Liver (tissue), 9 donors: Measurements from ENCODE around the gene PDGFD. TPM values are rescaled to one million over a fixed set of nuclear protein-coding genes. Genes with fewer than 3 reads are reported as not detected.

Experiments
- DNase-seq: peaks from one replicate; pipeline ENCODE4 v3.0.0-alpha.2; 2017; ENCODE audit warnings: low spot score
- H3K27ac ChIP-seq, 2 donors: one replicate each; pipeline ENCODE4 v1.7.0; 2013; ENCODE audit warnings: inconsistent platforms in 2 of 2, low read length in 2 of 2, control low read depth in 1 of 2, low read depth in 1 of 2, mild to moderate bottlenecking in 1 of 2
- H3K27me3 ChIP-seq, 4 donors: one replicate each; pipeline versions ENCODE4 v1.6.1 to v1.7.0; 2013; ENCODE audit warnings: low read length in 3 of 4, inconsistent platforms in 1 of 4, mild to moderate bottlenecking in 1 of 4, moderate library complexity in 1 of 4; ENCODE audit not compliant: control insufficient read depth in 4 of 4, insufficient read depth in 4 of 4
- H3K36me3 ChIP-seq, 4 donors: one replicate each; pipeline versions ENCODE4 v1.6.1 to v1.7.0; 2013; ENCODE audit warnings: low read length in 3 of 4, mild to moderate bottlenecking in 3 of 4, low read depth in 1 of 4, moderate library complexity in 1 of 4; ENCODE audit not compliant: control insufficient read depth in 4 of 4, insufficient read depth in 3 of 4
- H3K4me1 ChIP-seq, 4 donors: one replicate each; pipeline versions ENCODE4 v1.6.1 to v1.7.0; 2013; ENCODE audit warnings: low read length in 3 of 4, mild to moderate bottlenecking in 3 of 4, moderate library complexity in 1 of 4; ENCODE audit not compliant: control insufficient read depth in 4 of 4, insufficient read depth in 4 of 4
- H3K4me3 ChIP-seq, 3 donors: one replicate each; pipeline versions ENCODE4 v1.6.1 to v1.7.0; 2013; ENCODE audit warnings: low read length in 3 of 3, control low read depth in 1 of 3, low read depth in 1 of 3, mild to moderate bottlenecking in 1 of 3
- H3K9ac ChIP-seq, 2 donors: one replicate each; pipeline ENCODE4 v1.7.0; 2013; ENCODE audit warnings: low read length in 2 of 2, mild to moderate bottlenecking in 2 of 2, moderate library complexity in 2 of 2, control low read depth in 1 of 2, low read depth in 1 of 2
- H3K9me3 ChIP-seq, 4 donors: one replicate each; pipeline versions ENCODE4 v1.6.1 to v1.7.0; 2013; ENCODE audit warnings: low read length in 3 of 4; ENCODE audit not compliant: control insufficient read depth in 4 of 4
- ATF3 ChIP-seq: IDR thresholded peaks from 2 replicates; pipeline ENCODE4 v1.6.1; 2016; ENCODE audit warnings: antibody characterized with exemption
- CTCF ChIP-seq: fragments of 150-350 bp; IDR thresholded peaks from 2 replicates; pipeline ENCODE4 v1.5.1; 2017; ENCODE audit warnings: improper control_type of control experiment, low read depth, low read length; ENCODE audit not compliant: missing input control
- EGR1 ChIP-seq, 2 donors: IDR thresholded peaks; 2 replicates each; pipeline ENCODE4 v1.6.1; 2016 to 2018; ENCODE audit warnings: antibody characterized with exemption in 2 of 2, low read depth in 2 of 2
- FOXA1 ChIP-seq: IDR thresholded peaks from 2 replicates; pipeline ENCODE4 v1.6.1; 2016; ENCODE audit warnings: antibody characterized with exemption
- FOXA2 ChIP-seq: IDR thresholded peaks from 2 replicates; pipeline ENCODE4 v1.6.1; 2016; ENCODE audit warnings: antibody characterized with exemption
- GABPA ChIP-seq, 2 donors: IDR thresholded peaks in 1 of 2; conservative IDR thresholded peaks in 1 of 2; 2 replicates each; pipeline ENCODE4 v1.6.1; 2016; ENCODE audit warnings: antibody characterized with exemption in 2 of 2, mild to moderate bottlenecking in 1 of 2, moderate library complexity in 1 of 2
- HNF4A ChIP-seq, 2 donors: conservative IDR thresholded peaks; 2 replicates each; pipeline ENCODE4 v1.6.1; 2016; ENCODE audit warnings: antibody characterized with exemption in 2 of 2, mild to moderate bottlenecking in 2 of 2
- HNF4G ChIP-seq: IDR thresholded peaks from 2 replicates; pipeline ENCODE4 v1.6.1; 2016; ENCODE audit warnings: antibody characterized with exemption
- JUND ChIP-seq, 2 donors: IDR thresholded peaks; 2 replicates each; pipeline ENCODE4 v1.6.1; 2016; ENCODE audit warnings: antibody characterized with exemption in 2 of 2
- NR2F2 ChIP-seq: IDR thresholded peaks from 2 replicates; pipeline ENCODE4 v1.6.1; 2016; ENCODE audit warnings: antibody characterized with exemption
- RAD21 ChIP-seq, 2 donors: IDR thresholded peaks; 2 replicates each; pipeline ENCODE4 v1.6.1; 2016; ENCODE audit warnings: antibody characterized with exemption in 2 of 2, mild to moderate bottlenecking in 2 of 2
- REST ChIP-seq: IDR thresholded peaks from 2 replicates; pipeline ENCODE4 v1.6.1; 2016; ENCODE audit warnings: antibody characterized with exemption, mild to moderate bottlenecking
- RXRA ChIP-seq, 2 donors: IDR thresholded peaks; 2 replicates each; pipeline ENCODE4 v1.6.1; 2017 to 2018; ENCODE audit warnings: antibody characterized with exemption in 2 of 2, mild to moderate bottlenecking in 1 of 2
- SP1 ChIP-seq: IDR thresholded peaks from 2 replicates; pipeline ENCODE4 v1.6.1; 2018; ENCODE audit warnings: antibody characterized with exemption, mild to moderate bottlenecking
- TAF1 ChIP-seq: conservative IDR thresholded peaks from 2 replicates; pipeline ENCODE4 v1.6.1; 2016; ENCODE audit warnings: antibody characterized with exemption, mild to moderate bottlenecking
- YY1 ChIP-seq: IDR thresholded peaks from 2 replicates; pipeline ENCODE4 v1.6.1; 2016; ENCODE audit warnings: antibody characterized with exemption, mild to moderate bottlenecking
- WGBS: extraction: QIAGEN DNeasy Blood & Tissue Kit; methylation state at CpG from one replicate; pipeline ENCODE4 v1.1.7; 2013; 5-methylcytosine and 5-hydroxymethylcytosine counted together
- polyA plus RNA-seq, 2 donors: library from polyadenylated mRNA; stranded (reverse) in 1 of 2; unstranded in 1 of 2; fragments of 200-250 nt in 1 of 2; fragments of >200 nt in 1 of 2; fragmentation: Nextera tagmentation in 1 of 2; extraction: Ambion mirVana in 1 of 2; gene quantifications; one replicate each; pipeline versions ENCODE4 v1.2.1 to v1.2.3, GENCODE V29; 2013 to 2015
- total RNA-seq, 2 donors: library from RNA; depleted of rRNA; stranded (reverse); fragments of >200 nt; gene quantifications; one replicate each; pipeline ENCODE4 v1.2.3, GENCODE V29; 2014
- TF ChIP-seq, protein P1 (sequence below): IDR thresholded peaks from 2 replicates; pipeline ENCODE4 v1.6.1; 2016; ENCODE audit warnings: antibody characterized with exemption
- donor health status: healthy.
- donor health status: healthy.
- donor health status: healthy.
- donor health status: healthy.
- donor health status: healthy.

Gene PDGFD
- total and polyA plus RNA-seq, 4 donors: 1.0 to 3.3 (median 2.1) TPM

- no peak for TF ChIP-seq SP1
- TF ChIP-seq HNF4G: no peak
- no peak for TF ChIP-seq JUND (IDR thresholded peaks at IDR 0.05)
- TF ChIP-seq FOXA1: no peak
- TF ChIP-seq GABPA (IDR thresholded peaks at IDR 0.05 in 1 of 2, conservative IDR thresholded peaks at IDR 0.05 in 1 of 2): no peak
- no peak for TF ChIP-seq ATF3
- no peak for TF ChIP-seq YY1
- no peak for TF ChIP-seq EGR1 (IDR thresholded peaks at IDR 0.05; ENCODE audit: low read depth in 2 of 2)
- no peak for TF ChIP-seq RAD21 (IDR thresholded peaks at IDR 0.05)
- no peak for TF ChIP-seq HNF4A (conservative IDR thresholded peaks at IDR 0.05)
- TF ChIP-seq REST: no peak
- no peak for TF ChIP-seq TAF1
- TF ChIP-seq, protein P1, sequence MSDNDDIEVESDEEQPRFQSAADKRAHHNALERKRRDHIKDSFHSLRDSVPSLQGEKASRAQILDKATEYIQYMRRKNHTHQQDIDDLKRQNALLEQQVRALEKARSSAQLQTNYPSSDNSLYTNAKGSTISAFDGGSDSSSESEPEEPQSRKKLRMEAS: no peak
- TF ChIP-seq CTCF: no peak
- TF ChIP-seq NR2F2: no peak
- TF ChIP-seq RXRA (IDR thresholded peaks at IDR 0.05): no peak
- no peak for TF ChIP-seq FOXA2
- 84% methylated on average over 3 of the region's 3 CpGs for WGBS
Observed at GRCh38 chr11:104060004-104060794, 103.7 kb downstream of the PDGFD start.

GRCh38 chr11:104058680-104059079 is 105.3 kb downstream of the PDGFD start:
- no peak overlapping the region for H3K4me3 ChIP-seq
- H3K36me3 ChIP-seq: no peaks in the 10 kb centered on the region
- no peaks in the 10 kb centered on the region for H3K9me3 ChIP-seq
- DNase-seq: no peak
- H3K27me3 ChIP-seq: no peaks in the 10 kb centered on the region
- no peak overlapping the region for H3K27ac ChIP-seq
- no peak overlapping the region for H3K9ac ChIP-seq
- WGBS: 94% methylated on average over 4 of the region's 4 CpGs
- no peaks in the 10 kb centered on the region for H3K4me1 ChIP-seq
- no peak for TF ChIP-seq RXRA (IDR thresholded peaks at IDR 0.05)
- TF ChIP-seq NR2F2: no peak
- TF ChIP-seq SP1: no peak
- TF ChIP-seq EGR1 (IDR thresholded peaks at IDR 0.05; ENCODE audit: low read depth in 2 of 2): no peak
- TF ChIP-seq, protein P1: no peak
- no peak for TF ChIP-seq JUND (IDR thresholded peaks at IDR 0.05)
- TF ChIP-seq GABPA (IDR thresholded peaks at IDR 0.05 in 1 of 2, conservative IDR thresholded peaks at IDR 0.05 in 1 of 2): no peak
- TF ChIP-seq RAD21 (IDR thresholded peaks at IDR 0.05): no peak
- no peak for TF ChIP-seq REST
- TF ChIP-seq YY1: no peak
- no peak for TF ChIP-seq FOXA1
- no peak for TF ChIP-seq FOXA2
- TF ChIP-seq HNF4G: no peak
- TF ChIP-seq TAF1: no peak
- no peak for TF ChIP-seq ATF3
- no peak for TF ChIP-seq CTCF

More at GRCh38 chr11:104060004-104060794, 103.7 kb downstream of the PDGFD start:
- no peak for DNase-seq
- Histone ChIP-seq H3K9me3 (no peaks in the 10 kb centered on the region), H3K4me3 (no peak overlapping the region), H3K27ac (no peak overlapping the region), H3K4me1 (no peaks in the 10 kb centered on the region), H3K9ac (no peak overlapping the region), H3K27me3 (no peaks in the 10 kb centered on the region), H3K36me3 (no peaks in the 10 kb centered on the region)
